ENCODE measurements around the gene GAS7. TPM values are rescaled to one million over a fixed set of nuclear protein-coding genes. Genes with fewer than 3 reads are reported as not detected.

GAS7 gene
- total RNA-seq, 2 donors from 2014 or later: 69.0 to 70.8 TPM

DNA sequence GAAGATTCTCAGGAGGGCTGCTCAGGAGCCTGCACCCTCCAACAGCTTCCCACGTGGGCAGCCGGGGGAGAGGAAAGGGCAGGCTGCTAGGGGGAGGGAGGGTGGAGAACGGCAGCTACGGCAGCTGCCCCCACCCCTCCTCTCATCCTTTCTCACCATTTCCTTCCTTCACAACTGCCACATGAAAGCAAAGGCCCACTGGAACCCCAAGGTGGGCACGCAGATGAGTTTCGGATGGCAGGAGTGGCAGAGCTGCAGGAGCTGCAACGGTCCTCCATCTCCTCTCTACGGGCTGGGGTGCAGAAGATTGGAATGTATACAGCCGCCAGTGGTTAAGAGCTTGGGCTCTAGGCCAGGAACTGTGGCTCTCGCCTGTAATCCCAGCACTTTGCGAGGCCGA is 77.7 kb downstream of the GAS7 start:
- no peak for DNase-seq (ENCODE audit: low spot score)
- TF ChIP-seq, protein P1, sequence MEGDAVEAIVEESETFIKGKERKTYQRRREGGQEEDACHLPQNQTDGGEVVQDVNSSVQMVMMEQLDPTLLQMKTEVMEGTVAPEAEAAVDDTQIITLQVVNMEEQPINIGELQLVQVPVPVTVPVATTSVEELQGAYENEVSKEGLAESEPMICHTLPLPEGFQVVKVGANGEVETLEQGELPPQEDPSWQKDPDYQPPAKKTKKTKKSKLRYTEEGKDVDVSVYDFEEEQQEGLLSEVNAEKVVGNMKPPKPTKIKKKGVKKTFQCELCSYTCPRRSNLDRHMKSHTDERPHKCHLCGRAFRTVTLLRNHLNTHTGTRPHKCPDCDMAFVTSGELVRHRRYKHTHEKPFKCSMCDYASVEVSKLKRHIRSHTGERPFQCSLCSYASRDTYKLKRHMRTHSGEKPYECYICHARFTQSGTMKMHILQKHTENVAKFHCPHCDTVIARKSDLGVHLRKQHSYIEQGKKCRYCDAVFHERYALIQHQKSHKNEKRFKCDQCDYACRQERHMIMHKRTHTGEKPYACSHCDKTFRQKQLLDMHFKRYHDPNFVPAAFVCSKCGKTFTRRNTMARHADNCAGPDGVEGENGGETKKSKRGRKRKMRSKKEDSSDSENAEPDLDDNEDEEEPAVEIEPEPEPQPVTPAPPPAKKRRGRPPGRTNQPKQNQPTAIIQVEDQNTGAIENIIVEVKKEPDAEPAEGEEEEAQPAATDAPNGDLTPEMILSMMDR (IDR thresholded peaks at IDR 0.05): no peak
- Histone ChIP-seq H3K36me3 (no peaks in the 10 kb centered on the region), H3K27ac (no peak overlapping the region), H3K27me3 (replicated peaks; ENCODE audit: insufficient read depth) (no peaks in the 10 kb centered on the region), H3K4me1 (ENCODE audit: control insufficient read depth in 1 of 2, low read depth in 2 of 2) (peaks cover 6 to 18% of the 10 kb centered on the region in 2 donors), H3K4me3 (no peak overlapping the region), H3K9me3 (no peaks in the 10 kb centered on the region)
- ATAC-seq (ENCODE audit: insufficient number of reproducible peaks, low FRiP score, low read depth): no peak

DNA sequence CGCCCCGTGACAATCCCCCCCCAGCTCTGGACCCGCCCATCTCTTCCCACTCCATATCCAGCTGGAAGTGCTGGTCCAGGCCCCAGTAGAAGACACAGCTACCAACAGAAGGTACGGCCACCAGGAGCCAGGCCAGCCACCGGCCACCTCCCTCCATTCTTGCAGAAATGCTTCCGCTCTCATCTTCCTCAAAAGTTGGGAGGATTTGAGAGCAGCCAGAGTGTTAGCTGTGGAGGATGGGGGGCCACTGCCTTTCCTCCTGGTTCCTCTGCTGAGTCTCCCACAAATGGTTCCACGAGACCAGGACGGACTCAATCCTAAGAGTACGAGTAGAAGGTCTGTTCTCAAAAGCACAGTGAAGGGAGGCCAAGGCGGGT is 78.3 kb downstream of the GAS7 start:
- peaks cover 10 to 24% of the 10 kb centered on the region in 2 donors for H3K4me1 ChIP-seq (ENCODE audit: control insufficient read depth in 1 of 2, low read depth in 2 of 2)
- no peak overlapping the region for H3K27ac ChIP-seq
- H3K9me3 ChIP-seq: no peaks in the 10 kb centered on the region

DNA sequence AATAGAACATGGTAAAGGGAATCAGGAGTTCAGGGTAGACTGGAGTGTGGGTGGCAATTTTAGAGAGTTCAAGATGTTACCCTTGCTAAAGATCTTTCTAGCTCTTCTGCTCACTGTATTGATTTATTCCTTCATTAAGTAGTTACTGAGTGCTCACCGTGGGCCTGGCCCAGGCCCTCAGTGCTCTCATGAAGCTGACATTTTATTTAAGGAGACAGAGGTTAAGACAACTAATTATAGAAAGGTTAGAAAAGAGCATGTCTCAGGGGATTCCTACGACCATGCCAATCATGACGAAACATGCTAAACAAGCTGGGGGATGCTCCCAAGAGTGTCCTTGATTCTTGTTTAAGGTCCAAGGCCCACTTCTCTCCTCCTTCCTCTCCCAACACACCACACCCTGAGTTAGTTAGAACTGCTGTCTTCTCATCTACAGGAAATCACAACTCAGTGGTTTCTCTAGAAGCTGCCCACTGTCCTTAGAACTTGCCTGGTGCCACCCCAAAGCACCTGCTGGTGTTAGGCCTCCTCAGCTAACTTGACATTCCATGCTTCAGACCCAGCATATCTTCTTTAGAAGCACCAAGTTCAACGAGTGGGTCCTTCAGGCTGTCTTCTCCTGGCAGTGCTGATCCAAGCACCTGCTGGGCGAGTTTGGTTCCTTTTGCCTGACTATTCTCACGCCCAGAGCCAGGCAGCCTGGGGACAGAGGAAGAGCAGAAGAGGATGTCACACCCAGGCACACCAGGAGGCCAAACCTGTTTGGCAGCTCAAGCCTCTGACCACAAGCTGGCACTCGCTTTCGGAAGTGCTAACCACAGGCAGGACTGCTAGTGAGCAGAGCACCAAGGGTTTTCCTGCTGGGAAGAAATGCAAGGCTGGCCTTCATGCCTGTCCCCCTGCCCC is 79.0 kb downstream of the GAS7 start:
- Histone ChIP-seq H3K27me3 (replicated peaks; ENCODE audit: insufficient read depth) (no peaks in the 10 kb centered on the region), H3K27ac (no peak overlapping the region), H3K4me1 (ENCODE audit: control insufficient read depth in 1 of 2, low read depth in 2 of 2) (peaks cover 10 to 29% of the 10 kb centered on the region in 2 donors), H3K4me3 (no peak overlapping the region), H3K9me3 (no peaks in the 10 kb centered on the region), H3K36me3 (no peaks in the 10 kb centered on the region)
- TF ChIP-seq, protein P1 (IDR thresholded peaks at IDR 0.05): no peak
- ATAC-seq (ENCODE audit: insufficient number of reproducible peaks, low FRiP score, low read depth) (no peak), DNase-seq (ENCODE audit: low spot score) (no peak)

More for the DNA sequence above, 78.3 kb downstream of the GAS7 start:
- TF ChIP-seq, protein P1 (IDR thresholded peaks at IDR 0.05): no peak
- no peak for DNase-seq (ENCODE audit: low spot score)
- Histone ChIP-seq H3K27me3 (replicated peaks; ENCODE audit: insufficient read depth) (no peaks in the 10 kb centered on the region), H3K4me3 (no peak overlapping the region), H3K36me3 (no peaks in the 10 kb centered on the region)
- ATAC-seq (ENCODE audit: insufficient number of reproducible peaks, low FRiP score, low read depth): no peak

DNA sequence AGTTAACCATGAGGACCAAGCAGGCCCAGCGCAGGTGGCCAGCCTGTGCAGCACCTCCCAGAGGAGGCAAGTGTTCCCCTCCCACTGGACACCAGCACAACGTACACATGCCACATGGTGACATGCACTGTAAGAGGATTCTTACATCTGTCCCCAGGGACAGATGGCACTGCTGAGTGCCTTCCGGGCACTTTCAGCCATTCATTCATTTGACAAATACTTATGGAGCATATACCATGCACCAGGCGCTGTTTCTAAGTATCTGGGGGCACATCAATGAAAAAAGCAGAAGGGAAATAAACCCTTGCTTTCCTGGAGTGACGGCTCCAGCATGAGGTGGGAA is 79.6 kb downstream of the GAS7 start:
- Histone ChIP-seq H3K27ac (no peak overlapping the region), H3K9me3 (no peaks in the 10 kb centered on the region), H3K4me1 (ENCODE audit: control insufficient read depth in 1 of 2, low read depth in 2 of 2) (peaks cover 14 to 29% of the 10 kb centered on the region in 2 donors), H3K4me3 (no peak overlapping the region), H3K27me3 (replicated peaks; ENCODE audit: insufficient read depth) (no peaks in the 10 kb centered on the region), H3K36me3 (no peaks in the 10 kb centered on the region)
- ATAC-seq (ENCODE audit: insufficient number of reproducible peaks, low FRiP score, low read depth) (no peak), DNase-seq (ENCODE audit: low spot score) (no peak)
- TF ChIP-seq, protein P1 (IDR thresholded peaks at IDR 0.05): no peak

DNA sequence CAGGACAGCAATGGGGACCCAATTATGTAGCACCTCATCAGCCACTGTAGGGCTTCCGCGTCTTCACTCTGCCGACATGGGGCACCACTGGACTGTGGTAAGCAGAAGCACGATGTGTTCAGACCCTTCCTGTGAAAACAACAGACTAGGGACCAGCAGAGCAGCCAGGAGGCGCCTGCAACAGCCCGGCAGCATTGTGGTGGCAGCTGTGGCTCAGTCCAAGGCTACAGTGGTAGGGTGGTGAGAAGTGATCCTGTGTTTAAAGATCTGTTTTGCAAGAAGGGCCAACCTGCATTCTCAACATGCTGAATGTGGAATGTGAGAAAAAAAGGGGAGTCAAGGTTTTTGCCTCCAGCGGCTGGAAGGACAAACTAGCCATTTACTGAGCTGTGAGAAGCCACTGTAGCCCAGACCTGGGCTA is 80.8 kb downstream of the GAS7 start:
- Histone ChIP-seq H3K9me3 (no peaks in the 10 kb centered on the region), H3K27ac (no peak overlapping the region), H3K4me3 (no peak overlapping the region), H3K4me1 (ENCODE audit: control insufficient read depth in 1 of 2, low read depth in 2 of 2) (peaks cover 14 to 21% of the 10 kb centered on the region in 2 donors), H3K27me3 (replicated peaks; ENCODE audit: insufficient read depth) (no peaks in the 10 kb centered on the region), H3K36me3 (no peaks in the 10 kb centered on the region)
- ATAC-seq (ENCODE audit: insufficient number of reproducible peaks, low FRiP score, low read depth) (no peak), DNase-seq (ENCODE audit: low spot score) (no peak)
- TF ChIP-seq, protein P1 (IDR thresholded peaks at IDR 0.05): no peak

All from thoracic aorta (tissue), 2 donors.